GM12873 (cell line): ENCODE results near the gene SIDT2.

ENCODE experiments used
- TF ChIP-seq, protein P1 (sequence below): IDR thresholded peaks from 2 replicates; pipeline ENCODE4 v1.5.1; 2012; ENCODE audit warnings: low read depth, mild to moderate bottlenecking, moderate library complexity, low read length, control low read depth; ENCODE audit not compliant: insufficient read depth; ENCODE audit errors: missing control alignments

SIDT2 gene

DNA sequence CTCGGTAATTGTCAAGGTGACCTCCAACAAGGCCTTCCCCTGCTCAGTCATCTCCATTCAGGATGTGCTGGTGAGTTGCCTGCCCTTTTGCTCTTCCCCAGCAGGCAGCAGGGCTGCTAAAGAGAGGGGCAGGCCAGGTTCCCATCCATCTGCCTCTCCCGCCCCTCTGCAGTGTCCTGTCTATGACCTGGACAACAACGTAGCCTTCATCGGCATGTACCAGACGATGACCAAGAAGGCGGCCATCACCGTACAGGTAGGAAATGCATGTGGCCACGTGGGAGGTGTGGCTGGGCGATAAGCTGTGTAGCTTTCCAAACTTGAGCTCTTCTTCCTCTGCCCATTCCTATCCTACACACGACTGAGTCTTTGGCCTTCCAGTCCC is 4.0 kb downstream of the SIDT2 start:
- TF ChIP-seq, protein P1, sequence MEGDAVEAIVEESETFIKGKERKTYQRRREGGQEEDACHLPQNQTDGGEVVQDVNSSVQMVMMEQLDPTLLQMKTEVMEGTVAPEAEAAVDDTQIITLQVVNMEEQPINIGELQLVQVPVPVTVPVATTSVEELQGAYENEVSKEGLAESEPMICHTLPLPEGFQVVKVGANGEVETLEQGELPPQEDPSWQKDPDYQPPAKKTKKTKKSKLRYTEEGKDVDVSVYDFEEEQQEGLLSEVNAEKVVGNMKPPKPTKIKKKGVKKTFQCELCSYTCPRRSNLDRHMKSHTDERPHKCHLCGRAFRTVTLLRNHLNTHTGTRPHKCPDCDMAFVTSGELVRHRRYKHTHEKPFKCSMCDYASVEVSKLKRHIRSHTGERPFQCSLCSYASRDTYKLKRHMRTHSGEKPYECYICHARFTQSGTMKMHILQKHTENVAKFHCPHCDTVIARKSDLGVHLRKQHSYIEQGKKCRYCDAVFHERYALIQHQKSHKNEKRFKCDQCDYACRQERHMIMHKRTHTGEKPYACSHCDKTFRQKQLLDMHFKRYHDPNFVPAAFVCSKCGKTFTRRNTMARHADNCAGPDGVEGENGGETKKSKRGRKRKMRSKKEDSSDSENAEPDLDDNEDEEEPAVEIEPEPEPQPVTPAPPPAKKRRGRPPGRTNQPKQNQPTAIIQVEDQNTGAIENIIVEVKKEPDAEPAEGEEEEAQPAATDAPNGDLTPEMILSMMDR: no peak

DNA sequence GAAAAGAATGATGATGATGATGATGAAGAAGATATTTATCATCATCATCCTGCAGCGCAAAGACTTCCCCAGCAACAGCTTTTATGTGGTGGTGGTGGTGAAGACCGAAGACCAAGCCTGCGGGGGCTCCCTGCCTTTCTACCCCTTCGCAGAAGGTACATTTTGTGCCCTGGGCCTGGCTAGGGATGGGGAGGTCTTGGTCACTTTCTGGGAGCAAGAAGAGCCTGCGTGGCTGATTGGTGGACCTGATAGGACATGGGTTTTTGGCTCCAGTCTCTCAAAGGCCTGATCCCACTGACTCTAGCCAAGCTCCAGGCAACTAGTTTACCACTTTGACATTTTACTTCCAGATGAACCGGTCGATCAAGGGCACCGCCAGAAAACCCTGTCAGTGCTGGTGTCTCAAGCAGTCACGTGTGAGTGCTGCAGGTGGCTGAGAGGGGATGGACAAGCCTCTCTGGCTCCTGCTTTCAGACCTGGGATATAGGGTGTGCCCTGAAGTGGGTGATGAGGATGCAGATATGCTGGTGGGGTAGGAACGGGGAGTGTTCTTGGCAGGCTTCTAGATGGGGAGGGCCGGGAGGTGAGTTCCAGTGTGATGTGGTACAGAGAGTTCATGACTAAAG is 5.3 kb downstream of the SIDT2 start:
- TF ChIP-seq, protein P1: no peak

DNA sequence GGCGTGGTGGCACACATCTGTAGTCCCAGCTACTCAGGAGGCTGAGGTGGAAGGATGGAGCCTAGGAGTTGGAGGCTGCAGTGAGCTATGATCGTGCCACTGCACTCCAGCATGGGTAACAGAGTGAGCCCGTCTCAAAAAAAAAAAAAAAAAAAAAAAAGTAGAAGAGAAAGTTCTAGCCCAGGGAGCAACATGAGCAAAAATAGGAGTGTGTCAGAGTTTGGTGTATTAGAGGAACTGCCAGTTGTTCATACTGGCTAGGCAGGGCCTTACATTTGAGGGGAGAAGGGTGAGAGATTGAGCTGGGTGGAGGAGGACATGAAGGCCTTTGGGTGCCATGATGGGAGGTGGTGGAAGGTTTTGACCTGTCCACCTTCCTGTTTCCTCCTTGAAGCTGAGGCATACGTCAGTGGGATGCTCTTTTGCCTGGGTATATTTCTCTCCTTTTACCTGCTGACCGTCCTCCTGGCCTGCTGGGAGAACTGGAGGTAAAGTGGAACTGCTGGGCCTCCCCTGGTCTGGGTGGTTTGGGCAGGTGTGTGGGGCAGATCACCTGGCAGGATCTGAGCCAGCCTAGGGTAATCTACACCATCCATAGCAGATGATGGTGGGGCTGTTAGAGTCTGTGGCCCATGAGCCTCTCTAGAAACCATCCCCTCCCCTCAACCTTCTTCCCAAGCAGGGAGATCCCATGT is 7.3 kb downstream of the SIDT2 start:
- TF ChIP-seq, protein P1: no peak

DNA sequence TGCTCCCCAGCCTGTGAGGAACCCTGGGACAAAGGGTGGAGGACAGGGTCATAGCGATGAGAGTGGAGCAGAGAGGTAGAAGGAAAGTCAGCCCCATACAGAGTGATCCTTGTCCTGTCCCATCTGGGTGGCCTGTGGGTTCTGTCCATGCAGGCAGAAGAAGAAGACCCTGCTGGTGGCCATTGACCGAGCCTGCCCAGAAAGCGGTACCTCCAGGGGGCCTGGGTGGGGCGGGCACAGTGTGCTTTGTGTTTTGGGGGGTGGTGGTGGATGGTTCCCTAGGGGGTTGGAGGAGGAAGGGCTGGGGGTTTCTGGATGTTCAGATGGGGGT is 7.9 kb downstream of the SIDT2 start:
- TF ChIP-seq, protein P1: no peak

DNA sequence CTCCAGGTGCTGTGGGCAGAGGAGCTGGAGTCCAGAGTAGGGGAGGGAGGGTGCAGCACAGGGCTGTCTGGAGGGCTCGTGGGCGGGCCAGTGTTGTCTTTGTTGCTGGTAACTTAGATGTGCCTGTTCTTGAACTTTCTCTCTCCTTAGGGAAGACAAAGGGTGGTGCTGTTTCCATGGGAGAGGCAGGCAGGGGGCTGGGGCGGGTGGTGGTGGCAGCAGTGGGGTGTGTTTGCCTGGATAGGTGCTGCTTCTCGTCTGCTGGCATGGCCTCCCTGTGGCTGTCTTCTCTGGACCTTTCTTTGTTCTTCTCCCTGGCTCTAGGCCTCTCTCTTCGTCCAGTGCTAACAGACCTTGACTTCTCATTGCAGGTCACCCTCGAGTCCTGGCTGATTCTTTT is 8.5 kb downstream of the SIDT2 start:
- TF ChIP-seq, protein P1: no peak

DNA sequence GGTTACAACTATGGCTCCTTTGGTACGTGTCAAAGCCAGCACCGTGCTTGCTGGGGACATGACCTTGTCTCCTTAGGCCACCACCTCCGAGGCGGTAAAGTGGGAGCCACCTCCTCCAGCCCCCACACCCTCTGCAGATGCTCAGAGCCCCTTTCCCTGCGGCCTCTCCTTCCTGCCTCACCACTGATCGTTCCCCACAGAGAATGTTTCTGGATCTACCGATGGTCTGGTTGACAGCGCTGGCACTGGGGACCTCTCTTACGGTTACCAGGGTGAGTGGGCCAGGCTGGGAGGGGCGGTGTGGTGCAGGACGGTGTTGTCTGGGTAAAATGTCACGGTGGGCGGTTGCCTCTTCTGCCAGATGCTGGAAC is 8.9 kb downstream of the SIDT2 start:
- TF ChIP-seq, protein P1: no peak

DNA sequence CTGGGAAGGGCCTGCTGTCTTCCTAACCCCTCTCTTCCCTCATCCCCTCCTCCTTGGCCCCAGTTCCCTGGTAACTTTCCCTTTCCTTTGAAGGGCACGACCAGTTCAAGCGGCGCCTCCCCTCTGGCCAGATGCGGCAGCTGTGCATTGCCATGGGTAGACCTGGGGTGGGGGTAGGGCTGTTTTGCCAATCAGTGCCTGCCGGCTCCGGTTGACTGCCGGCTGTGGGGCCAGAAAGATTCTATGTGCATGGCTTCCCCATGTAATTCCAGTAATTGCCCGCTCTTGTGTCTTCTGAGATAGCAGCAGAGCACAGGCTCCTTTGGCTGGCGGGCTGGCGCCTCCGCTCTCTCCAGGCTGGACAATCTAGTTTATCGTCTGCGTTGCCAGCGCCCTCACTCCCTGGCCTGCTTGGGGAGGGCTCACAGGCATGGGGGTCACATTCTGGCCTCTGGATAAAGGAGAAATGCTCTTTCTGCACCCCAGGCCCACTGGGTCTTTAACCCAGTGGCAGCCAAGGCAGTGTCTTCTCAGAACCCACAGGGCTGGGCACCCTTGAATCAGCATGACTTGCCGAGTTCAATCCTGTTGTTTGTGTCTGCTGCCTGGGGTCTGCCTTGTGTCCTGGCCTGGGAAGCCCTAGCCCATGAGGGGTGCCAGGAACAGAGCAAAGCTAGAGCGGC is 9.4 kb downstream of the SIDT2 start:
- TF ChIP-seq, protein P1: no peak
